Osteocyte (in vitro differentiated cells): ENCODE data around the gene CPEB1. TPM values are rescaled to one million over a fixed set of nuclear protein-coding genes. Genes with fewer than 3 reads are reported as not detected.

ENCODE experiments used
- DNase-seq: peaks from one replicate; pipeline ENCODE4 v3.0.0; 2021; ENCODE audit warnings: mixed read lengths; ENCODE audit not compliant: unreplicated experiment; ENCODE audit errors: extremely low spot score
- H3K27ac Mint-ChIP-seq: one replicate; pipeline ENCODE4 v1.8.0; 2021; ENCODE audit warnings: mild to moderate bottlenecking, mixed read lengths; ENCODE audit not compliant: unreplicated experiment
- H3K27me3 Mint-ChIP-seq: one replicate; pipeline ENCODE4 v1.8.0; 2021; ENCODE audit warnings: mixed read lengths; ENCODE audit not compliant: unreplicated experiment
- H3K36me3 Mint-ChIP-seq: one replicate; pipeline ENCODE4 v1.8.0; 2021; ENCODE audit warnings: mixed read lengths; ENCODE audit not compliant: unreplicated experiment
- H3K4me1 Mint-ChIP-seq: one replicate; pipeline ENCODE4 v1.8.0; 2021; ENCODE audit warnings: mixed read lengths; ENCODE audit not compliant: unreplicated experiment
- H3K4me3 Mint-ChIP-seq: one replicate; pipeline ENCODE4 v1.8.0; 2021; ENCODE audit warnings: mild to moderate bottlenecking, moderate library complexity, mixed read lengths; ENCODE audit not compliant: unreplicated experiment
- H3K9me3 Mint-ChIP-seq: one replicate; pipeline ENCODE4 v1.8.0; 2021; ENCODE audit warnings: mixed read lengths; ENCODE audit not compliant: unreplicated experiment
- CTCF ChIP-seq: fragments of 200-600 bp; sonication (generic); IDR thresholded peaks from 2 replicates; pipeline ENCODE4 v1.5.0; 2021; ENCODE audit warnings: antibody characterized with exemption, mild to moderate bottlenecking, moderate library complexity
- total RNA-seq: library from RNA; stranded (reverse); gene quantifications from 2 replicates; pipeline ENCODE4 v1.2.1, GENCODE V29; 2021

The CPEB1 gene
- total RNA-seq, 1 donor from 2014 or later: 0.13 TPM

- Mint-ChIP-seq H3K9me3 (no peaks in the 10 kb centered on the region), H3K27me3 (peaks cover 27% of the 10 kb centered on the region), H3K27ac (no peak overlapping the region), H3K36me3 (no peaks in the 10 kb centered on the region), H3K4me3 (no peak overlapping the region), H3K4me1 (no peaks in the 10 kb centered on the region)
- no peak for TF ChIP-seq CTCF
- no peak for DNase-seq
Observed at GRCh38 chr15:82595766-82596165, 51.4 kb downstream of the CPEB1 start.

- H3K27ac Mint-ChIP-seq: no peak overlapping the region
- H3K9me3 Mint-ChIP-seq: no peaks in the 10 kb centered on the region
- no peaks in the 10 kb centered on the region for H3K36me3 Mint-ChIP-seq
- DNase-seq: no peak
- peaks cover 29% of the 10 kb centered on the region for H3K27me3 Mint-ChIP-seq
- H3K4me3 Mint-ChIP-seq: no peak overlapping the region
- no peak for TF ChIP-seq CTCF
- H3K4me1 Mint-ChIP-seq: no peaks in the 10 kb centered on the region
Observed at GRCh38 chr15:82595203-82595602, 52.0 kb downstream of the CPEB1 start.

GRCh38 chr15:82587805-82588204 is 59.4 kb downstream of the CPEB1 start:
- H3K9me3 Mint-ChIP-seq: no peaks in the 10 kb centered on the region
- no peak overlapping the region for H3K27ac Mint-ChIP-seq
- H3K36me3 Mint-ChIP-seq: no peaks in the 10 kb centered on the region
- TF ChIP-seq CTCF: no peak
- no peak overlapping the region for H3K4me3 Mint-ChIP-seq
- peaks cover 49% of the 10 kb centered on the region for H3K27me3 Mint-ChIP-seq
- DNase-seq: no peak
- no peaks in the 10 kb centered on the region for H3K4me1 Mint-ChIP-seq

- Mint-ChIP-seq H3K4me1 (no peaks in the 10 kb centered on the region), H3K4me3 (no peak overlapping the region), H3K27me3 (peaks cover 48% of the 10 kb centered on the region), H3K27ac (no peak overlapping the region), H3K9me3 (no peaks in the 10 kb centered on the region), H3K36me3 (no peaks in the 10 kb centered on the region)
- no peak for DNase-seq
- no peak for TF ChIP-seq CTCF
Observed at GRCh38 chr15:82585072-82585471, 62.1 kb downstream of the CPEB1 start.

- H3K27ac Mint-ChIP-seq: no peak overlapping the region
- no peak overlapping the region for H3K4me3 Mint-ChIP-seq
- no peaks in the 10 kb centered on the region for H3K9me3 Mint-ChIP-seq
- DNase-seq: no peak
- TF ChIP-seq CTCF: no peak
- peaks cover 24% of the 10 kb centered on the region for H3K27me3 Mint-ChIP-seq
- no peaks in the 10 kb centered on the region for H3K36me3 Mint-ChIP-seq
- H3K4me1 Mint-ChIP-seq: no peaks in the 10 kb centered on the region
Observed at GRCh38 chr15:82580713-82581112, 66.5 kb downstream of the CPEB1 start.
